CD8-positive, alpha-beta memory T cell (primary cell): ENCODE results near the gene TRIM4. TPM values are rescaled to one million over a fixed set of nuclear protein-coding genes. Genes with fewer than 3 reads are reported as not detected.

Experiments used
- CTCF ChIA-PET: fragments of 350-600 bp; sonication (Branson Sonifier 250); formaldehyde crosslinking; loops from one replicate; lab custom pipeline; 2021; ENCODE audit warnings: antibody characterized with exemption; lab: Charles Lee
- POLR2A ChIA-PET: fragments of 350-600 bp; sonication (Branson Sonifier 250); formaldehyde crosslinking; loops from one replicate; lab custom pipeline; 2021; ENCODE audit warnings: antibody characterized with exemption; lab: Charles Lee
- DNase-seq, 5 donors: peaks; one replicate each; pipeline versions ENCODE4 v3.0.0 to v3.0.0-alpha.2; 2020 to 2022; ENCODE audit warnings: mixed read lengths in 1 of 5
- H3K27ac ChIP-seq: one replicate; pipeline ENCODE4 v1.7.0; 2013; ENCODE audit warnings: low read depth, mild to moderate bottlenecking, low read length, moderate library complexity
- H3K27me3 ChIP-seq: 2 replicates; pipeline ENCODE4 v1.7.0; 2013; ENCODE audit warnings: low read length, mild to moderate bottlenecking; ENCODE audit not compliant: insufficient read depth, poor library complexity, severe bottlenecking
- H3K36me3 ChIP-seq: 2 replicates; pipeline ENCODE4 v1.7.0; 2013; ENCODE audit warnings: mild to moderate bottlenecking, low read length, moderate library complexity; ENCODE audit not compliant: insufficient read depth
- H3K4me1 ChIP-seq: 2 replicates; pipeline ENCODE4 v1.7.0; 2013; ENCODE audit warnings: mild to moderate bottlenecking, low read length, moderate library complexity; ENCODE audit not compliant: insufficient read depth
- H3K4me3 ChIP-seq: 2 replicates; pipeline ENCODE4 v1.7.0; 2013; ENCODE audit warnings: mild to moderate bottlenecking, low read length
- H3K9me3 ChIP-seq: 2 replicates; pipeline ENCODE4 v1.7.0; 2013; ENCODE audit warnings: mild to moderate bottlenecking, low read length
- H3K27ac Mint-ChIP-seq, 8 donors: one replicate each; pipeline ENCODE4 v1.8.0; 2020 to 2021; ENCODE audit warnings: mixed read lengths in 8 of 8, mild to moderate bottlenecking in 6 of 8, inconsistent platforms in 3 of 8, moderate library complexity in 3 of 8
- H3K27me3 Mint-ChIP-seq, 2 donors: one replicate each; pipeline ENCODE4 v1.8.0; 2020 to 2021; ENCODE audit warnings: mixed read lengths in 2 of 2, mild to moderate bottlenecking in 1 of 2, moderate library complexity in 1 of 2
- H3K36me3 Mint-ChIP-seq, 3 donors: one replicate each; pipeline ENCODE4 v1.8.0; 2020 to 2021; ENCODE audit warnings: mixed read lengths in 3 of 3, inconsistent platforms in 1 of 3, mild to moderate bottlenecking in 1 of 3
- H3K4me1 Mint-ChIP-seq, 3 donors: one replicate each; pipeline ENCODE4 v1.8.0; 2020 to 2021; ENCODE audit warnings: mixed read lengths in 3 of 3, inconsistent platforms in 1 of 3, mild to moderate bottlenecking in 1 of 3
- H3K4me3 Mint-ChIP-seq, 7 donors: one replicate each; pipeline ENCODE4 v1.8.0; 2020 to 2021; ENCODE audit warnings: mixed read lengths in 7 of 7, mild to moderate bottlenecking in 6 of 7, moderate library complexity in 4 of 7, inconsistent platforms in 2 of 7
- H3K9me3 Mint-ChIP-seq, 5 donors: one replicate each; pipeline ENCODE4 v1.8.0; 2020 to 2022; ENCODE audit warnings: mixed read lengths in 5 of 5, mild to moderate bottlenecking in 3 of 5, moderate library complexity in 2 of 5, inconsistent platforms in 1 of 5
- polyA plus RNA-seq: library from polyadenylated mRNA; unstranded; fragments of 300-500 nt; fragmentation: Illumina TruSeq; gene quantifications from one replicate; pipeline ENCODE4 v1.2.3, GENCODE V29; 2021
- total RNA-seq, 2 experiments: library from RNA; stranded (reverse); gene quantifications; one replicate each; pipeline ENCODE4 v1.2.3, GENCODE V29; 2021

The TRIM4 gene
- total and polyA plus RNA-seq, 3 experiments from 2014 or later: 25.8 to 31.0 (median 30.0) TPM

GRCh38 chr7:99929730-99930053 is 10.4 kb upstream of the TRIM4 start:
- Mint-ChIP-seq H3K4me3 (peak overlapping the region in 6 of 7 donors; percentile 24 to 86 (median 64)), H3K27ac (peak overlapping the region in 1 of 8 donors; percentile 40), H3K27me3 (peaks cover 35 to 59% of the 10 kb centered on the region in 2 donors), H3K9me3 (no peaks in the 10 kb centered on the region), H3K4me1 (peaks cover 11 to 24% (median 21%) of the 10 kb centered on the region in 3 donors), H3K36me3 (no peaks in the 10 kb centered on the region)
- DNase-seq: no peak
- Histone ChIP-seq H3K9me3 (no peaks in the 10 kb centered on the region), H3K4me1 (peaks cover 16% of the 10 kb centered on the region), H3K36me3 (no peaks in the 10 kb centered on the region), H3K4me3 (peak overlapping the region; percentile 46), H3K27ac (no peak overlapping the region), H3K27me3 (no peaks in the 10 kb centered on the region)
- ChIA-PET POLR2A (interaction anchor here (1.0 kb wide), 1 partner anchor 11 kb away, joined by 10 read pairs; the partner anchor contains the start of gene TRIM4), CTCF (interaction anchor here (1.1 to 1.9 kb wide), 4 partner anchors 10 to 66 kb away, joined by 3 to 10 read pairs (median 6); partner anchors contain the start of gene TRIM4)

GRCh38 chr7:99928994-99929729 is 9.8 kb upstream of the TRIM4 start, which contains the start of gene GJC3:
Gene GJC3 (minus strand): TSS chr7:99929620. CDS start chr7:99929620, 0 bp downstream.
- peaks cover 16% of the 10 kb centered on the region for H3K4me1 ChIP-seq
- H3K4me3 ChIP-seq: peak within 1 kb of the TSS; percentile 46
- H3K4me1 Mint-ChIP-seq: peaks cover 11 to 24% (median 20%) of the 10 kb centered on the region in 3 donors
- H3K36me3 ChIP-seq: no peaks in the 10 kb centered on the region
- no peaks in the 10 kb centered on the region for H3K27me3 ChIP-seq
- no peak within 1 kb of the TSS for H3K27ac ChIP-seq
- H3K27ac Mint-ChIP-seq: peak within 1 kb of the TSS in 3 of 8 donors; percentile 40 to 69 (median 52)
- no peaks in the 10 kb centered on the region for H3K9me3 Mint-ChIP-seq
- peaks cover 33 to 58% of the 10 kb centered on the region in 2 donors for H3K27me3 Mint-ChIP-seq
- ChIA-PET POLR2A (interaction anchor here (1.0 kb wide), 1 partner anchor 11 kb away, joined by 10 read pairs; the partner anchor contains the start of gene TRIM4), CTCF (interaction anchor here (1.1 to 1.9 kb wide), 4 partner anchors 10 to 66 kb away, joined by 3 to 10 read pairs (median 6); partner anchors contain the start of gene TRIM4)
- no peaks in the 10 kb centered on the region for H3K36me3 Mint-ChIP-seq
- DNase-seq: peak in 3 of 5 donors; percentile 16 to 57 (median 43)
- H3K4me3 Mint-ChIP-seq: peak within 1 kb of the TSS in 6 of 7 donors; percentile 24 to 86 (median 64)
- H3K9me3 ChIP-seq: no peaks in the 10 kb centered on the region

- no peaks in the 10 kb centered on the region for H3K9me3 Mint-ChIP-seq
- H3K27ac ChIP-seq: no peak overlapping the region
- no peak for DNase-seq
- peaks cover 30 to 49% of the 10 kb centered on the region in 2 donors for H3K27me3 Mint-ChIP-seq
- peak overlapping the region in 2 of 8 donors; percentile 43 to 69 for H3K27ac Mint-ChIP-seq
- no peaks in the 10 kb centered on the region for H3K27me3 ChIP-seq
- H3K36me3 ChIP-seq: no peaks in the 10 kb centered on the region
- no peaks in the 10 kb centered on the region for H3K36me3 Mint-ChIP-seq
- no peaks in the 10 kb centered on the region for H3K9me3 ChIP-seq
- ChIA-PET POLR2A (no interaction called here), CTCF (interaction anchor here (1.2 to 1.7 kb wide), 2 partner anchors 14 kb away, joined by 4 to 8 read pairs; no protein-coding TSS in a partner anchor)
- H3K4me1 ChIP-seq: peaks cover 16% of the 10 kb centered on the region
- no peak overlapping the region for H3K4me3 ChIP-seq
- peak overlapping the region in 1 of 7 donors; percentile 18 for H3K4me3 Mint-ChIP-seq
- H3K4me1 Mint-ChIP-seq: peaks cover 11 to 24% (median 20%) of the 10 kb centered on the region in 3 donors
Measured at GRCh38 chr7:99928188-99928587, 8.9 kb upstream of the TRIM4 start.

GRCh38 chr7:99927536-99927935 is 8.2 kb upstream of the TRIM4 start:
- ChIA-PET CTCF (interaction anchor here (1.2 kb wide), 1 partner anchor 14 kb away, joined by 4 read pairs; no protein-coding TSS in a partner anchor), POLR2A (no interaction called here)

GRCh38 chr7:99926321-99926720 is 7.0 kb upstream of the TRIM4 start:
- H3K36me3 ChIP-seq: no peaks in the 10 kb centered on the region
- no peaks in the 10 kb centered on the region for H3K27me3 ChIP-seq
- ChIA-PET POLR2A (no interaction called here), CTCF (no interaction called here)
- H3K4me3 ChIP-seq: no peak overlapping the region
- no peaks in the 10 kb centered on the region for H3K9me3 Mint-ChIP-seq
- no peak overlapping the region for H3K27ac Mint-ChIP-seq
- peaks cover 16% of the 10 kb centered on the region for H3K4me1 ChIP-seq
- peaks cover 0 to 8% (median 5%) of the 10 kb centered on the region in 3 donors for H3K36me3 Mint-ChIP-seq
- no peaks in the 10 kb centered on the region for H3K9me3 ChIP-seq
- H3K27ac ChIP-seq: no peak overlapping the region
- no peak overlapping the region for H3K4me3 Mint-ChIP-seq
- peaks cover 11 to 24% (median 20%) of the 10 kb centered on the region in 3 donors for H3K4me1 Mint-ChIP-seq
- DNase-seq: no peak
- H3K27me3 Mint-ChIP-seq: peaks cover 30 to 48% of the 10 kb centered on the region in 2 donors

More at GRCh38 chr7:99927536-99927935, 8.2 kb upstream of the TRIM4 start:
- H3K36me3 ChIP-seq: no peaks in the 10 kb centered on the region
- DNase-seq: no peak
- Mint-ChIP-seq H3K9me3 (no peaks in the 10 kb centered on the region), H3K36me3 (no peaks in the 10 kb centered on the region), H3K4me3 (no peak overlapping the region), H3K4me1 (peaks cover 11 to 24% (median 20%) of the 10 kb centered on the region in 3 donors), H3K27ac (no peak overlapping the region), H3K27me3 (peaks cover 30 to 48% of the 10 kb centered on the region in 2 donors)
- H3K27ac ChIP-seq: no peak overlapping the region
- H3K27me3 ChIP-seq: no peaks in the 10 kb centered on the region
- H3K4me3 ChIP-seq: no peak overlapping the region
- peaks cover 16% of the 10 kb centered on the region for H3K4me1 ChIP-seq
- no peaks in the 10 kb centered on the region for H3K9me3 ChIP-seq

- no peaks in the 10 kb centered on the region for H3K27me3 ChIP-seq
- peak overlapping the region in 2 of 7 donors; percentile 0 to 6 for H3K4me3 Mint-ChIP-seq
- ChIA-PET POLR2A (interaction anchor here (0.7 kb wide), 1 partner anchor 24 kb away, joined by 3 read pairs; no protein-coding TSS in a partner anchor), CTCF (interaction anchor here (1.1 to 2.0 kb wide), 2 partner anchors 10 to 207 kb away, joined by 3 to 6 read pairs; no protein-coding TSS in a partner anchor)
- no peak for DNase-seq
- H3K9me3 ChIP-seq: no peaks in the 10 kb centered on the region
- H3K4me3 ChIP-seq: no peak overlapping the region
- H3K36me3 ChIP-seq: no peaks in the 10 kb centered on the region
- H3K27ac Mint-ChIP-seq: peak overlapping the region in 1 of 8 donors; percentile 29
- peaks cover 14 to 24% (median 21%) of the 10 kb centered on the region in 3 donors for H3K4me1 Mint-ChIP-seq
- H3K36me3 Mint-ChIP-seq: peaks cover 0 to 14% (median 8%) of the 10 kb centered on the region in 3 donors
- H3K27ac ChIP-seq: no peak overlapping the region
- H3K4me1 ChIP-seq: peaks cover 17% of the 10 kb centered on the region
- H3K9me3 Mint-ChIP-seq: no peaks in the 10 kb centered on the region
- peaks cover 20 to 26% of the 10 kb centered on the region in 2 donors for H3K27me3 Mint-ChIP-seq
Measured at GRCh38 chr7:99923200-99923599, 3.9 kb upstream of the TRIM4 start.

- Mint-ChIP-seq H3K4me1 (peaks cover 41 to 50% (median 49%) of the 10 kb centered on the region in 3 donors), H3K9me3 (no peaks in the 10 kb centered on the region), H3K27ac (peak overlapping the region; percentile 93 to 99 (median 98)), H3K27me3 (peaks cover 4 to 7% of the 10 kb centered on the region in 2 donors), H3K36me3 (peaks cover 4 to 40% (median 8%) of the 10 kb centered on the region in 3 donors), H3K4me3 (peak overlapping the region; percentile 92 to 98 (median 96))
- no peaks in the 10 kb centered on the region for H3K9me3 ChIP-seq
- H3K4me3 ChIP-seq: peak overlapping the region; percentile 97
- CTCF ChIA-PET: interaction anchor here (0.9 to 2.7 kb wide), 9 partner anchors 10 to 213 kb away, joined by 3 to 17 read pairs (median 5); partner anchors contain the start of genes GJC3, MBLAC1 and ZKSCAN1
- DNase-seq: no peak
- H3K4me1 ChIP-seq: peaks cover 46% of the 10 kb centered on the region
- H3K36me3 ChIP-seq: peaks cover 18% of the 10 kb centered on the region
- H3K27ac ChIP-seq: peak overlapping the region; percentile 94
- no peaks in the 10 kb centered on the region for H3K27me3 ChIP-seq
- POLR2A ChIA-PET: interaction anchor here (0.9 to 2.7 kb wide), 5 partner anchors 9 to 509 kb away, joined by 3 to 13 read pairs (median 9); partner anchors contain the start of genes AP4M1, ATP5MF, GJC3 and MCM7
Measured at GRCh38 chr7:99920149-99920548, 819 bp upstream of the TRIM4 start.
